Measurements from ENCODE around the gene CRYBA4.
A peak's percentile ranks its signal among the peaks of the same experiment; 100 is the strongest.

Gene CRYBA4

DNA sequence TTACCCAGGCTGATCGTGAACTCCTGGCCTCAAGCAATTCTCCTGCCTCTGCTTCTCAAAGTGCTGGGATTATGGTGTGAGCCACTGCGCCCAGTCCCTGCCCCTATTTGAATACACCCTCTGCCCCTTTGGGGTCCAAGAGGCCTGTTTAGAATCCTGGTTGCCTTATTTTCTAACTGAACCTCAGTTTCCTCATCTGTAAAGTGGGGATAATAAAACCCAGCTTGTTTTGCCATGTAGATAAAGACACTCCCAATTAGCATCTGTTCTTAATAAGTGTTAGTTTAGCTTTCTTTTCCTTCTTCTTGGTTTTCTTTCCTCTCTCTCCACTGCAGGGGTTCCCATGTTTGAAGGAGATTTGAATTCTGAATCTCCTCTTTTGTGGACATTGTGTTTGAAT, 40.4 kb downstream of the CRYBA4 start:
- Histone ChIP-seq H3K4me3 (ENCODE audit: insufficient read length, low read depth) (no peak overlapping the region), H3K27me3 (ENCODE audit: insufficient read depth, insufficient read length) (peaks cover 14% of the 10 kb centered on the region), H3K4me1 (ENCODE audit: insufficient read depth, insufficient read length) (peaks cover 9% of the 10 kb centered on the region), H3K9ac (ENCODE audit: insufficient read length, low read depth) (no peak overlapping the region), H3K9me3 (ENCODE audit: insufficient read depth, low read length) (no peaks in the 10 kb centered on the region), H3K36me3 (ENCODE audit: insufficient read depth, insufficient read length, low read length) (no peaks in the 10 kb centered on the region)
- TF ChIP-seq YY1 (IDR thresholded peaks at IDR 0.05; ENCODE audit: insufficient read depth, insufficient read length) (no peak), ZNF274 (IDR thresholded peaks at IDR 0.05; ENCODE audit: low read depth, low read length) (no peak), SUZ12 (IDR thresholded peaks at IDR 0.05; ENCODE audit: extremely low read depth, insufficient read depth, insufficient read length) (no peak)
- DNase-seq (ENCODE audit: low read depth, low spot score): no peak

- Histone ChIP-seq H3K36me3 (ENCODE audit: insufficient read depth, insufficient read length, low read length) (no peaks in the 10 kb centered on the region), H3K9me3 (ENCODE audit: insufficient read depth, low read length) (no peaks in the 10 kb centered on the region)
Observed at GRCh38 chr22:26663374-26663923, 41.7 kb downstream of the CRYBA4 start.

GRCh38 chr22:26665813-26666231, 44.1 kb downstream of the CRYBA4 start:
- no peaks in the 10 kb centered on the region for H3K9me3 ChIP-seq (ENCODE audit: insufficient read depth, low read length)
- no peak for TF ChIP-seq SUZ12 (IDR thresholded peaks at IDR 0.05; ENCODE audit: extremely low read depth, insufficient read depth, insufficient read length)
- TF ChIP-seq ZNF274 (IDR thresholded peaks at IDR 0.05; ENCODE audit: low read depth, low read length): no peak
- no peak for TF ChIP-seq YY1 (IDR thresholded peaks at IDR 0.05; ENCODE audit: insufficient read depth, insufficient read length)
- H3K4me3 ChIP-seq (ENCODE audit: insufficient read length, low read depth): no peak overlapping the region
- no peaks in the 10 kb centered on the region for H3K36me3 ChIP-seq (ENCODE audit: insufficient read depth, insufficient read length, low read length)
- no peak for DNase-seq (ENCODE audit: low read depth, low spot score)
- no peak overlapping the region for H3K9ac ChIP-seq (ENCODE audit: insufficient read length, low read depth)
- peaks cover 5% of the 10 kb centered on the region for H3K4me1 ChIP-seq (ENCODE audit: insufficient read depth, insufficient read length)
- no peaks in the 10 kb centered on the region for H3K27me3 ChIP-seq (ENCODE audit: insufficient read depth, insufficient read length)

More at GRCh38 chr22:26663374-26663923, 41.7 kb downstream of the CRYBA4 start:
- TF ChIP-seq ZNF274 (IDR thresholded peaks at IDR 0.05; ENCODE audit: low read depth, low read length): no peak
- no peak for TF ChIP-seq YY1 (IDR thresholded peaks at IDR 0.05; ENCODE audit: insufficient read depth, insufficient read length)
- no peak for TF ChIP-seq SUZ12 (IDR thresholded peaks at IDR 0.05; ENCODE audit: extremely low read depth, insufficient read depth, insufficient read length)
- DNase-seq (ENCODE audit: low read depth, low spot score): no peak
- Histone ChIP-seq H3K27me3 (ENCODE audit: insufficient read depth, insufficient read length) (peaks cover 1% of the 10 kb centered on the region), H3K9ac (ENCODE audit: insufficient read length, low read depth) (no peak overlapping the region), H3K4me3 (ENCODE audit: insufficient read length, low read depth) (no peak overlapping the region), H3K4me1 (ENCODE audit: insufficient read depth, insufficient read length) (peaks cover 7% of the 10 kb centered on the region)

DNA sequence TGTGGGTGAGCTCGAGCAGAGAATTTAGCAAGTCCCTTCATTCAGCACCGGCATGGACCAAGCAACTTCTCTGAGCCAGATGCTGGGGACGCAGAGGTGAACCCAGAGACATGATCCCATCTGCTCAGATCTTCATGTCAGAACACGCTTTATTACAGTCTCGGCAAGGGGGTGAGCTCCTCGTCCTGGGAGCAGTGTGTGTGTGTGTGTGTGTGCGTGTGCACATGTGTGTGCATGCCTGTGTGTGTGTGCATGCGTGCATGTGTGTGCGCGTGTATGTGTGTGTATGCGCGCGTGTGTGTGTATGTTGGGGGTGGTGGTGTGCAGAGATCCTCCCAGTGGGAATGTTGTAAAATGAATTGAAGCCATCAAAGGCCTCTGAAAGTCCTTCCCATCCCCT, 45.4 kb downstream of the CRYBA4 start:
- TF ChIP-seq YY1 (IDR thresholded peaks at IDR 0.05; ENCODE audit: insufficient read depth, insufficient read length) (no peak), SUZ12 (IDR thresholded peaks at IDR 0.05; ENCODE audit: extremely low read depth, insufficient read depth, insufficient read length) (no peak), ZNF274 (IDR thresholded peaks at IDR 0.05; ENCODE audit: low read depth, low read length) (no peak)
- Histone ChIP-seq H3K4me1 (ENCODE audit: insufficient read depth, insufficient read length) (peaks cover 2% of the 10 kb centered on the region), H3K36me3 (ENCODE audit: insufficient read depth, insufficient read length, low read length) (no peaks in the 10 kb centered on the region), H3K27me3 (ENCODE audit: insufficient read depth, insufficient read length) (no peaks in the 10 kb centered on the region), H3K9ac (ENCODE audit: insufficient read length, low read depth) (no peak overlapping the region), H3K9me3 (ENCODE audit: insufficient read depth, low read length) (no peaks in the 10 kb centered on the region), H3K4me3 (ENCODE audit: insufficient read length, low read depth) (no peak overlapping the region)
- no peak for DNase-seq (ENCODE audit: low read depth, low spot score)

DNA sequence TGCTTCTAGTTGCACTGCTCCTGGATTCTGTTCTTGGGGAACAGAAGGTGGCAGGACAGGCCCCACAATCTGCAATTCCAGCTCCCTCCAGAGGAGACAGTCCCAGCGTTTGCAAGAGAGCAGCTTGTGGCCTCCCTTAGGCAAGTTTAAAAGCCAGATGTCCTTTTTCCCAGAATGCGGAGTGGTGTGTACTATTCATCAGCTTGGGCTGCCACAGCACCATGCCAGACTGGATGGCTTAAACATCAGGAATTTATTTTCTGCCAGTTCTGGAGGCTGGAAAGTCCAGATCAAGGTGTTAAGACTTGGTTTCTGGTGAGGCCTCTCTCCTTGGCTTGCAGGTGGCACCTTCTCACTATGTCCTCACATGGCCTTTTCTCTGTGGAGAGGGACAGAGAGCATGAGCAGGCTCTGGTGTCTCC, 47.3 kb downstream of the CRYBA4 start:
- Histone ChIP-seq H3K36me3 (ENCODE audit: insufficient read depth, insufficient read length, low read length) (no peaks in the 10 kb centered on the region), H3K4me3 (ENCODE audit: insufficient read length, low read depth) (no peak overlapping the region), H3K27me3 (ENCODE audit: insufficient read depth, insufficient read length) (no peaks in the 10 kb centered on the region), H3K4me1 (ENCODE audit: insufficient read depth, insufficient read length) (peaks cover 5% of the 10 kb centered on the region), H3K9me3 (ENCODE audit: insufficient read depth, low read length) (no peaks in the 10 kb centered on the region), H3K9ac (ENCODE audit: insufficient read length, low read depth) (no peak overlapping the region)
- TF ChIP-seq ZNF274 (IDR thresholded peaks at IDR 0.05; ENCODE audit: low read depth, low read length) (no peak), YY1 (IDR thresholded peaks at IDR 0.05; ENCODE audit: insufficient read depth, insufficient read length) (no peak), SUZ12 (IDR thresholded peaks at IDR 0.05; ENCODE audit: extremely low read depth, insufficient read depth, insufficient read length) (no peak)
- no peak for DNase-seq (ENCODE audit: low read depth, low spot score)

DNA sequence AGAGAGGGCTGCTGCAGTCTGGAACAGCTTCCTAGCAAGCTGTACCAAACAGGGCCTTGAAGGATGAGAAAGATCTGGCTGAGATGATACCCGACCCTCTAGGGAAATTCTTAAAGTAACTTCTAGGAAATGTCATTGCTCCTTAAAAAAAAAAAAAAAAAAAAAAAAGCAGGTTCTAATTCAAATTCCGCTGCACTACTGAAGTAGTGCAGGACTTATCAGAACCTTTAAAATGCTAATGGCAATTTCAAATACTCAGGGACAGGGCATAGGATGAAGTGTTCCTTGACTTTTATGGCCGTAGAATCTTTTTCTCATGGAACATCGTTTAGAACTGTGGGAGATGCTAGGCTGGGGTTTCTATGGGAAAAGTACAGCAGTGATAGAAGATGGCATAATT, 48.7 kb downstream of the CRYBA4 start:
- no peaks in the 10 kb centered on the region for H3K27me3 ChIP-seq (ENCODE audit: insufficient read depth, insufficient read length)
- no peak for DNase-seq (ENCODE audit: low read depth, low spot score)
- no peak overlapping the region for H3K4me3 ChIP-seq (ENCODE audit: insufficient read length, low read depth)
- peaks cover 5% of the 10 kb centered on the region for H3K36me3 ChIP-seq (ENCODE audit: insufficient read depth, insufficient read length, low read length)
- peaks cover 5% of the 10 kb centered on the region for H3K4me1 ChIP-seq (ENCODE audit: insufficient read depth, insufficient read length)
- no peaks in the 10 kb centered on the region for H3K9me3 ChIP-seq (ENCODE audit: insufficient read depth, low read length)
- TF ChIP-seq YY1 (IDR thresholded peaks at IDR 0.05; ENCODE audit: insufficient read depth, insufficient read length): no peak
- TF ChIP-seq SUZ12 (IDR thresholded peaks at IDR 0.05; ENCODE audit: extremely low read depth, insufficient read depth, insufficient read length): no peak
- TF ChIP-seq ZNF274 (IDR thresholded peaks at IDR 0.05; ENCODE audit: low read depth, low read length): no peak
- no peak overlapping the region for H3K9ac ChIP-seq (ENCODE audit: insufficient read length, low read depth)

GRCh38 chr22:26671317-26672059, 49.7 kb downstream of the CRYBA4 start:
- TF ChIP-seq SUZ12 (IDR thresholded peaks at IDR 0.05; ENCODE audit: extremely low read depth, insufficient read depth, insufficient read length): no peak
- no peak for TF ChIP-seq ZNF274 (IDR thresholded peaks at IDR 0.05; ENCODE audit: low read depth, low read length)
- TF ChIP-seq YY1 (IDR thresholded peaks at IDR 0.05; ENCODE audit: insufficient read depth, insufficient read length): no peak
- no peak for DNase-seq (ENCODE audit: low read depth, low spot score)
- Histone ChIP-seq H3K4me3 (ENCODE audit: insufficient read length, low read depth) (no peak overlapping the region), H3K9me3 (ENCODE audit: insufficient read depth, low read length) (no peaks in the 10 kb centered on the region), H3K9ac (ENCODE audit: insufficient read length, low read depth) (peak overlapping the region; percentile 45), H3K27me3 (ENCODE audit: insufficient read depth, insufficient read length) (no peaks in the 10 kb centered on the region), H3K4me1 (ENCODE audit: insufficient read depth, insufficient read length) (peaks cover 5% of the 10 kb centered on the region), H3K36me3 (ENCODE audit: insufficient read depth, insufficient read length, low read length) (peaks cover 5% of the 10 kb centered on the region)

All from NT2/D1 (cell line).